H1 (cell line): ENCODE measurements around the gene GNAI1. TPM values are rescaled to one million over a fixed set of nuclear protein-coding genes. Genes with fewer than 3 reads are reported as not detected.

Source experiments
- CTCF ChIA-PET: fragments of 300-600 bp; sonication (Branson Sonifier 250); formaldehyde crosslinking; loops from one replicate; lab custom pipeline; 2021; ENCODE audit not compliant: partially characterized antibody; lab: Charles Lee
- POLR2A ChIA-PET: fragments of 300-600 bp; sonication (Branson Sonifier 250); formaldehyde crosslinking; loops from one replicate; lab custom pipeline; 2021; ENCODE audit warnings: inconsistent platforms; ENCODE audit not compliant: partially characterized antibody; lab: Charles Lee
- DNase-seq, 2 experiments: peaks; one replicate each; pipeline versions ENCODE4 v3.0.0 to v3.0.0-alpha.2; 2010 to 2022; ENCODE audit warnings: low spot score in 2 of 2, low read depth in 1 of 2, mixed read lengths in 1 of 2
- FAIRE-seq: peaks from 2 replicates; lab custom pipeline; 2011; peaks lifted over from hg19 to GRCh38; lab: Jason Lieb, UNC
- H2AFZ ChIP-seq: 2 replicates; pipeline ENCODE4 v1.8.1; 2012; ENCODE audit warnings: low read length, inconsistent platforms
- H2AK5ac ChIP-seq: 2 replicates; pipeline ENCODE4 v1.6.1; 2013; ENCODE audit warnings: low read depth, low read length
- H2BK120ac ChIP-seq: replicated peaks from 2 replicates; pipeline ENCODE3; 2013; ENCODE audit warnings: low read depth, low read length, inconsistent platforms
- H2BK12ac ChIP-seq: 2 replicates; pipeline ENCODE4 v1.6.1; 2013; ENCODE audit warnings: low read depth, low read length
- H2BK15ac ChIP-seq: 2 replicates; pipeline ENCODE4 v1.6.1; 2013; ENCODE audit warnings: low read length
- H2BK20ac ChIP-seq: 2 replicates; pipeline ENCODE4 v1.6.1; 2013; ENCODE audit warnings: low read length
- H2BK5ac ChIP-seq: 2 replicates; pipeline ENCODE4 v1.6.1; 2013; ENCODE audit warnings: low read depth, low read length
- H3K14ac ChIP-seq: 2 replicates; pipeline ENCODE4 v1.6.1; 2013; ENCODE audit warnings: inconsistent platforms; ENCODE audit not compliant: insufficient read length
- H3K18ac ChIP-seq: 2 replicates; pipeline ENCODE4 v1.6.1; 2013; ENCODE audit warnings: low read length; ENCODE audit errors: extremely low read depth
- H3K23ac ChIP-seq: 2 replicates; pipeline ENCODE4 v1.6.1; 2013; ENCODE audit warnings: inconsistent platforms; ENCODE audit not compliant: insufficient read length
- H3K23me2 ChIP-seq: 2 replicates; pipeline ENCODE4 v1.6.1; 2013; ENCODE audit warnings: low read depth, low read length
- H3K27ac ChIP-seq: 2 replicates; pipeline ENCODE4 v1.6.1; 2011; ENCODE audit warnings: low read depth, low read length, inconsistent platforms
- H3K27me3 ChIP-seq, 4 experiments: replicated peaks in 1 of 4; 1 replicate in 1 of 4; 2 replicates in 3 of 4; pipeline versions ENCODE4 v1.6.1 to v1.8.1; 2011 to 2013; ENCODE audit warnings: low read length in 3 of 4, mild to moderate bottlenecking in 3 of 4, inconsistent platforms in 2 of 4, mixed read lengths in 2 of 4, moderate library complexity in 1 of 4; ENCODE audit not compliant: control insufficient read depth in 3 of 4, insufficient read depth in 3 of 4; ENCODE audit errors: extremely low read depth in 1 of 4
- H3K36me3 ChIP-seq, 4 experiments: 2 replicates each; pipeline versions ENCODE4 v1.6.1 to v1.8.1; 2011 to 2013; ENCODE audit warnings: mild to moderate bottlenecking in 4 of 4, low read length in 3 of 4, moderate library complexity in 2 of 4, control low read depth in 1 of 4, inconsistent platforms in 1 of 4; ENCODE audit not compliant: insufficient read depth in 4 of 4, control insufficient read depth in 2 of 4
- H3K4ac ChIP-seq: replicated peaks from 2 replicates; pipeline ENCODE3; 2013; ENCODE audit warnings: low read length, low read depth, mixed read lengths, inconsistent platforms; ENCODE audit not compliant: insufficient read length
- H3K4me1 ChIP-seq, 4 experiments: replicated peaks in 1 of 4; 1 replicate in 1 of 4; 2 replicates in 3 of 4; pipeline versions ENCODE4 v1.6.1 to v1.8.1; 2011 to 2013; ENCODE audit warnings: low read length in 3 of 4, inconsistent platforms in 2 of 4, mixed read lengths in 1 of 4; ENCODE audit not compliant: insufficient read depth in 4 of 4, control insufficient read depth in 3 of 4
- H3K4me2 ChIP-seq, 2 experiments: 2 replicates each; pipeline versions ENCODE4 v1.6.1 to v1.8.1; 2011 to 2013; ENCODE audit warnings: low read depth in 2 of 2, low read length in 2 of 2, control low read depth in 1 of 2, inconsistent platforms in 1 of 2, mild to moderate bottlenecking in 1 of 2; ENCODE audit not compliant: insufficient read depth in 1 of 2
- H3K4me3 ChIP-seq, 4 experiments: fragments of 200-600, 300-600 bp in 1 of 4; sonication (generic), shearing (Covaris generic), sonication (Bioruptor Twin) in 1 of 4; 2 replicates each; pipeline versions ENCODE4 v1.5.1 to v1.8.1; 2011 to 2016; ENCODE audit warnings: low read length in 4 of 4, low read depth in 3 of 4, control low read depth in 2 of 4, inconsistent platforms in 2 of 4, mild to moderate bottlenecking in 2 of 4, mixed read lengths in 1 of 4, moderate library complexity in 1 of 4; ENCODE audit not compliant: insufficient read depth in 2 of 4; ENCODE audit errors: extremely low read depth in 1 of 4
- H3K56ac ChIP-seq: replicated peaks from 2 replicates; pipeline ENCODE3; 2013; ENCODE audit warnings: low read depth, mild to moderate bottlenecking, mixed read lengths, low read length, inconsistent platforms; ENCODE audit not compliant: insufficient read length
- H3K79me1 ChIP-seq: 2 replicates; pipeline ENCODE4 v1.6.1; 2013; ENCODE audit warnings: low read depth, low read length, control low read depth
- H3K79me2 ChIP-seq, 2 experiments: 2 replicates each; pipeline versions ENCODE4 v1.6.1 to v1.8.1; 2012 to 2013; ENCODE audit warnings: low read length in 2 of 2, mild to moderate bottlenecking in 2 of 2, inconsistent platforms in 1 of 2; ENCODE audit not compliant: insufficient read depth in 2 of 2, control insufficient read depth in 1 of 2
- H3K9ac ChIP-seq, 4 experiments: replicated peaks in 1 of 4; 1 replicate in 1 of 4; 2 replicates in 3 of 4; pipeline versions ENCODE4 v1.6.1 to v1.8.1; 2011 to 2013; ENCODE audit warnings: low read depth in 3 of 4, low read length in 3 of 4, control low read depth in 2 of 4, mild to moderate bottlenecking in 2 of 4, moderate library complexity in 2 of 4, inconsistent platforms in 1 of 4; ENCODE audit errors: extremely low read depth in 1 of 4
- H3K9me3 ChIP-seq, 2 experiments: 2 replicates each; pipeline versions ENCODE4 v1.6.1 to v1.8.1; 2012 to 2013; ENCODE audit warnings: mild to moderate bottlenecking in 2 of 2, moderate library complexity in 2 of 2, control low read depth in 1 of 2, inconsistent platforms in 1 of 2, low read depth in 1 of 2, low read length in 1 of 2, mixed read lengths in 1 of 2; ENCODE audit not compliant: insufficient read depth in 2 of 2
- H4K20me1 ChIP-seq, 2 experiments: replicated peaks in 1 of 2; 2 replicates each; pipeline versions ENCODE3 to v1.8.1; 2011 to 2013; ENCODE audit warnings: inconsistent platforms in 2 of 2, low read length in 2 of 2, mild to moderate bottlenecking in 1 of 2; ENCODE audit not compliant: insufficient read depth in 2 of 2, control insufficient read depth in 1 of 2
- H4K5ac ChIP-seq: 2 replicates; pipeline ENCODE4 v1.6.1; 2013; ENCODE audit warnings: low read length, low read depth, mixed read lengths, inconsistent platforms; ENCODE audit not compliant: insufficient read length
- H4K8ac ChIP-seq: 2 replicates; pipeline ENCODE4 v1.8.0; 2013; ENCODE audit warnings: mild to moderate bottlenecking, moderate library complexity, low read length, inconsistent platforms; ENCODE audit not compliant: insufficient read depth; ENCODE audit errors: extremely low read depth
- H4K91ac ChIP-seq: replicated peaks from 2 replicates; pipeline ENCODE3; 2013; ENCODE audit warnings: low read length, mixed read lengths, inconsistent platforms; ENCODE audit not compliant: insufficient read length
- BCL11A ChIP-seq, 2 experiments: IDR thresholded peaks; one replicate each; pipeline ENCODE4 v1.6.1; 2011; ENCODE audit warnings: low read depth in 2 of 2, low read length in 2 of 2, mild to moderate bottlenecking in 2 of 2
- E2F6 ChIP-seq: IDR thresholded peaks from 2 replicates; pipeline ENCODE4 v1.6.1; 2012; ENCODE audit warnings: inconsistent platforms
- FOSL1 ChIP-seq: IDR thresholded peaks from 2 replicates; pipeline ENCODE4 v1.6.1; 2011; ENCODE audit warnings: mild to moderate bottlenecking, low read depth, low read length, moderate library complexity; ENCODE audit not compliant: insufficient read depth
- GABPA ChIP-seq: IDR thresholded peaks from 2 replicates; pipeline ENCODE4 v1.6.1; 2011; ENCODE audit warnings: mild to moderate bottlenecking, low read length, moderate library complexity, borderline replicate concordance; ENCODE audit not compliant: insufficient read depth
- HDAC2 ChIP-seq, 2 experiments: fragments of 300-600 bp in 1 of 2; sonication (generic) in 1 of 2; IDR thresholded peaks; 2 replicates each; pipeline ENCODE4 v1.6.1; 2011 to 2012; ENCODE audit warnings: low read depth in 2 of 2, low read length in 2 of 2, mild to moderate bottlenecking in 2 of 2, moderate library complexity in 2 of 2, borderline replicate concordance in 1 of 2, inconsistent platforms in 1 of 2
- KDM1A ChIP-seq: fragments of 200-600, 300-600 bp; sonication (generic); IDR thresholded peaks from 2 replicates; pipeline ENCODE4 v1.7.1; 2016; ENCODE audit warnings: mild to moderate bottlenecking, low read length, borderline replicate concordance
- MAFK ChIP-seq: IDR thresholded peaks from 2 replicates; pipeline ENCODE4 v1.6.1; 2012; ENCODE audit warnings: low read depth, mild to moderate bottlenecking, improper control_type of control experiment, low read length
- MAX ChIP-seq: IDR thresholded peaks from 2 replicates; pipeline ENCODE4 v1.6.1; 2012; ENCODE audit warnings: inconsistent platforms
- POLR2A ChIP-seq, 2 experiments: IDR thresholded peaks; 1 replicate in 1 of 2; 2 replicates in 1 of 2; pipeline ENCODE4 v1.6.1; 2011; ENCODE audit warnings: low read depth in 2 of 2, low read length in 2 of 2, mild to moderate bottlenecking in 2 of 2; ENCODE audit errors: control extremely low read depth in 1 of 2
- RBBP5 ChIP-seq: IDR thresholded peaks from 2 replicates; pipeline ENCODE4 v1.7.1; 2012; ENCODE audit warnings: low read depth, mild to moderate bottlenecking, inconsistent platforms, low read length, moderate library complexity, borderline replicate concordance
- RXRA ChIP-seq: IDR thresholded peaks from 2 replicates; pipeline ENCODE4 v1.6.1; 2011; ENCODE audit warnings: low read depth, mild to moderate bottlenecking, low read length, moderate library complexity; ENCODE audit not compliant: insufficient read depth
- SIRT6 ChIP-seq: IDR thresholded peaks from one replicate; pipeline ENCODE4 v1.7.1; 2012; ENCODE audit warnings: low read length, inconsistent platforms
- SIX5 ChIP-seq: IDR thresholded peaks from 2 replicates; pipeline ENCODE4 v1.6.1; 2011; ENCODE audit warnings: mild to moderate bottlenecking, low read depth, low read length
- WGBS, 2 experiments: shearing (Covaris generic) in 1 of 2; methylation state at CpG; one replicate each; pipeline versions ENCODE4 v1.1.6 to v1.1.7; 2013 to 2015; ENCODE audit warnings: low lambda C conversion rate in 2 of 2, mixed read lengths in 2 of 2, inconsistent platforms in 1 of 2, low coverage in 1 of 2, missing lambda C conversion rate in 1 of 2; ENCODE audit not compliant: insufficient replicate concordance in 2 of 2, insufficient coverage in 1 of 2, insufficient read length in 1 of 2; ENCODE audit errors: extremely low coverage in 1 of 2, missing lambda C conversion rate in 1 of 2; 5-methylcytosine and 5-hydroxymethylcytosine counted together
- polyA plus RNA-seq, 7 experiments: library from polyadenylated mRNA; depleted of rRNA in 3 of 7; stranded (reverse) in 5 of 7; unstranded in 2 of 7; fragments of >200 nt in 5 of 7; fragments of 200-250 nt in 2 of 7; gene quantifications; 1 replicate in 5 of 7; 2 replicates in 1 of 7; 4 replicates in 1 of 7; pipeline versions ENCODE4 v1.2.1 to v1.2.3, GENCODE V29; 2011 to 2013; ENCODE audit warnings: missing spikeins in 2 of 7, mixed read lengths in 2 of 7
- total RNA-seq: library from RNA; stranded (reverse); fragmentation: NEBNext Ultra II Directional; extraction: Animal tissue kit (Norgen Biotek cat#: 25700); gene quantifications from 2 replicates; pipeline ENCODE4 v1.2.1, GENCODE V29; 2021

GNAI1 gene
- total and polyA plus RNA-seq, 2 of the 8 experiments (the other 6 are each of a cell fraction or from before 2014, with no cell fraction given): 8.0 to 29.5 TPM

- no peak overlapping the region for H2AK5ac ChIP-seq
- no peaks in the 10 kb centered on the region for H3K23me2 ChIP-seq
- no peak overlapping the region for H3K9ac ChIP-seq
- no peaks in the 10 kb centered on the region for H3K36me3 ChIP-seq
- H3K23ac ChIP-seq: no peak overlapping the region
- no peaks in the 10 kb centered on the region for H3K9me3 ChIP-seq
- no peaks in the 10 kb centered on the region for H3K4me1 ChIP-seq
- no peak for FAIRE-seq
- H3K4ac ChIP-seq: no peak overlapping the region
- no peak overlapping the region for H3K27ac ChIP-seq
- H4K8ac ChIP-seq: no peak overlapping the region
- no peak overlapping the region; the same call in 1 of the 2 replicates for H2AFZ ChIP-seq
- H3K4me2 ChIP-seq: no peak overlapping the region
- H2BK5ac ChIP-seq: no peak overlapping the region
- H3K4me3 ChIP-seq: no peak overlapping the region
- no peaks in the 10 kb centered on the region for H4K20me1 ChIP-seq
- no peak overlapping the region for H2BK15ac ChIP-seq
- no peak overlapping the region for H2BK12ac ChIP-seq
- H3K14ac ChIP-seq: no peak overlapping the region
- no peak overlapping the region for H2BK20ac ChIP-seq
- no peak overlapping the region for H4K91ac ChIP-seq
- H3K56ac ChIP-seq: no peak overlapping the region
- no peak overlapping the region for H4K5ac ChIP-seq
- WGBS, 2 experiments: 79% methylated on average over 4 of the region's 4 CpGs; no CpG with 5 or more reads in 1 of the 2 experiments
- no peak for DNase-seq
- no peaks in the 10 kb centered on the region for H3K79me1 ChIP-seq
- no peak overlapping the region for H2BK120ac ChIP-seq
- POLR2A ChIA-PET: no interaction called here
- H3K79me2 ChIP-seq: no peaks in the 10 kb centered on the region
- H3K27me3 ChIP-seq: no peaks in the 10 kb centered on the region
- H3K18ac ChIP-seq: no peak overlapping the region
- CTCF ChIA-PET: interaction anchor here (0.7 kb wide), 1 partner anchor 359 kb away, joined by 3 read pairs; no protein-coding TSS in a partner anchor
- TF ChIP-seq POLR2A (IDR thresholded peaks at IDR 0.05; ENCODE audit: control extremely low read depth in 1 of 2, low read depth in 2 of 2, low read length in 2 of 2) (no peak), MAFK (no peak), SIX5 (no peak), RXRA (no peak), FOSL1 (no peak), BCL11A (IDR thresholded peaks at IDR 0.05; ENCODE audit: low read depth in 2 of 2, low read length in 2 of 2) (no peak), SIRT6 (no peak), E2F6 (no peak), RBBP5 (no peak), HDAC2 (IDR thresholded peaks at IDR 0.05; ENCODE audit: borderline replicate concordance in 1 of 2, low read depth in 2 of 2, low read length in 2 of 2) (no peak), KDM1A (no peak), MAX (no peak), GABPA (no peak)
These were observed 128.7 kb downstream of the GNAI1 start for GRCh38 chr7:80263333-80263732.
